HepG2 (cell line): ENCODE measurements around the gene INPP5E. TPM values are rescaled to one million over a fixed set of nuclear protein-coding genes. Genes with fewer than 3 reads are reported as not detected.

ENCODE experiments used
- ATAC-seq: fragments of 200-7000 bp; cut with Tn5 transposase; 3 replicates; pipeline ENCODE4 v1.9.1; 2020; ENCODE audit warnings: mild to moderate bottlenecking, moderate library complexity
- BruUV-seq: library from RNA; stranded (reverse); fragments of 400-500 nt; replicated peaks from 2 replicates; lab custom pipeline; 2021; lab: Mats Ljungman, UMichigan
- CTCF ChIA-PET: fragments of 300-600 bp; formaldehyde crosslinking; extraction: SDS; loops from one replicate; lab custom pipeline; 2021; ENCODE audit warnings: low total read pairs, inconsistent platforms, low intra/inter-chr PET ratio; lab: Yijun Ruan, JAX
- POLR2A ChIA-PET: fragments of 350-600 bp; sonication (Branson Sonifier 250); formaldehyde crosslinking; loops from one replicate; lab custom pipeline; 2020; ENCODE audit warnings: antibody characterized with exemption, inconsistent platforms; lab: Yijun Ruan, JAX
- DNase-seq: peaks from one replicate; pipeline ENCODE4 v3.0.0-alpha.2; 2015; ENCODE audit warnings: low spot score
- FAIRE-seq: peaks from 3 replicates; lab custom pipeline; 2011; peaks lifted over from hg19 to GRCh38; lab: Jason Lieb, UNC
- H2AFZ ChIP-seq: one replicate; pipeline ENCODE4 v1.6.1; 2011; ENCODE audit warnings: low read length, inconsistent platforms
- H3K27ac ChIP-seq: fragments of 300-600 bp; 3 replicates; pipeline ENCODE4 v1.8.0; 2011; ENCODE audit warnings: mixed run types, mild to moderate bottlenecking, mixed read lengths, low read length, inconsistent platforms; ENCODE audit not compliant: insufficient read depth; ENCODE audit errors: extremely low read length
- H3K27me3 ChIP-seq, 2 experiments: fragments of 200-600 bp in 1 of 2; 2 replicates in 1 of 2; 3 replicates in 1 of 2; pipeline versions ENCODE4 v1.6.0 to v1.8.0; 2011; ENCODE audit warnings: low read length in 2 of 2, mild to moderate bottlenecking in 2 of 2, moderate library complexity in 2 of 2, inconsistent platforms in 1 of 2; ENCODE audit not compliant: insufficient read depth in 2 of 2, control insufficient read depth in 1 of 2
- H3K36me3 ChIP-seq, 2 experiments: fragments of 200-600 bp in 1 of 2; replicated peaks in 1 of 2; 2 replicates in 1 of 2; 3 replicates in 1 of 2; pipeline versions ENCODE4 v1.5.1 to v1.8.0; 2011; ENCODE audit warnings: low read length in 2 of 2, inconsistent platforms in 1 of 2; ENCODE audit not compliant: insufficient read depth in 2 of 2, control insufficient read depth in 1 of 2
- H3K4me1 ChIP-seq: 2 replicates; pipeline ENCODE4 v1.5.1; 2012; ENCODE audit warnings: low read length, inconsistent platforms; ENCODE audit not compliant: insufficient read depth
- H3K4me2 ChIP-seq: 2 replicates; pipeline ENCODE4 v1.6.0; 2011; ENCODE audit warnings: low read depth, low read length, inconsistent platforms
- H3K4me3 ChIP-seq, 3 experiments: fragments of 200-600 bp in 1 of 3; sonication (generic), shearing (Covaris generic) in 1 of 3; replicated peaks in 1 of 3; 2 replicates each; pipeline ENCODE4 v1.5.1; 2011 to 2016; ENCODE audit warnings: low read length in 3 of 3, inconsistent platforms in 2 of 3, low read depth in 2 of 3, mild to moderate bottlenecking in 2 of 3, control low read depth in 1 of 3, mixed read lengths in 1 of 3; ENCODE audit not compliant: insufficient read depth in 1 of 3
- H3K79me2 ChIP-seq: one replicate; pipeline ENCODE4 v1.6.1; 2011; ENCODE audit warnings: low read length, inconsistent platforms; ENCODE audit not compliant: insufficient read depth
- H3K9ac ChIP-seq: 2 replicates; pipeline ENCODE4 v1.6.0; 2011; ENCODE audit warnings: mild to moderate bottlenecking, low read depth, low read length, inconsistent platforms; ENCODE audit not compliant: insufficient read depth
- H3K9me3 ChIP-seq: 2 replicates; pipeline ENCODE4 v1.5.1; 2012; ENCODE audit warnings: mild to moderate bottlenecking, low read length
- H4K20me1 ChIP-seq: 2 replicates; pipeline ENCODE4 v1.6.0; 2011; ENCODE audit warnings: inconsistent platforms, mild to moderate bottlenecking, low read length, moderate library complexity; ENCODE audit not compliant: insufficient read depth
- AGO2 ChIP-seq: fragments of 200-400 bp; formaldehyde crosslinking; optimal IDR thresholded peaks from 2 replicates; pipeline ENCODE3; 2017; ENCODE audit warnings: mild to moderate bottlenecking, low read depth, low read length, moderate library complexity
- DNMT3B ChIP-seq: conservative IDR thresholded peaks from 2 replicates; pipeline ENCODE4 v1.6.1; 2016; ENCODE audit warnings: missing biosample characterization, control low read depth
- FOXM1 ChIP-seq: sonication (generic); formaldehyde crosslinking; IDR thresholded peaks from 2 replicates; pipeline ENCODE4 v1.5.0; 2020; ENCODE audit warnings: missing genetic modification reagents
- MEF2D ChIP-seq: sonication (generic); formaldehyde crosslinking; IDR thresholded peaks from 2 replicates; pipeline ENCODE4 v1.5.1; 2020; ENCODE audit warnings: mild to moderate bottlenecking, missing genetic modification reagents
- PHF20 ChIP-seq: sonication (generic); formaldehyde crosslinking; IDR thresholded peaks from 2 replicates; pipeline ENCODE4 v1.5.0; 2020; ENCODE audit warnings: mild to moderate bottlenecking, missing genetic modification reagents
- ZNF772 ChIP-seq: sonication (generic); formaldehyde crosslinking; IDR thresholded peaks from 2 replicates; pipeline ENCODE4 v1.5.0; 2020; ENCODE audit warnings: mild to moderate bottlenecking, missing genetic modification reagents
- ZNF788 ChIP-seq: sonication (generic); formaldehyde crosslinking; IDR thresholded peaks from 2 replicates; pipeline ENCODE4 v1.5.0; 2020; ENCODE audit warnings: mild to moderate bottlenecking, missing genetic modification reagents, borderline replicate concordance
- ZZZ3 ChIP-seq: sonication (generic); formaldehyde crosslinking; IDR thresholded peaks from 2 replicates; pipeline ENCODE4 v1.4.0; 2020; ENCODE audit warnings: missing genetic modification reagents, mild to moderate bottlenecking, borderline replicate concordance
- WGBS: methylation state at CpG from one replicate; pipeline ENCODE4 v1.1.6; 2017; ENCODE audit warnings: low lambda C conversion rate; 5-methylcytosine and 5-hydroxymethylcytosine counted together
- in situ Hi-C: cut with HindIII; loops from 2 replicates; pipeline ENCODE4 v1.10.0; 2017; ENCODE audit warnings: low pct_unique_long_range_greater_than_20kb; ENCODE audit not compliant: extremely low pct_ligation_motif_present
- intact Hi-C: fragments of 100-400 bp; cut with micrococcal nuclease; formaldehyde crosslinking; loops from one replicate; pipeline ENCODE4 v1.10.0; 2022; ENCODE audit not compliant: unreplicated experiment
- polyA plus RNA-seq, 8 experiments: library from polyadenylated mRNA; depleted of rRNA in 3 of 8; stranded (reverse) in 7 of 8; unstranded in 1 of 8; fragments of >200 nt; fragmentation: Illumina TruSeq in 4 of 8; extraction: Trizol in 4 of 8; gene quantifications; 2 replicates each; pipeline versions ENCODE4 v1.2.1 to v1.2.3, GENCODE V29; 2011 to 2016; ENCODE audit warnings: low read depth in 4 of 8, missing spikeins in 1 of 8, mixed read lengths in 1 of 8; ENCODE audit not compliant: insufficient read depth in 1 of 8
- total RNA-seq, 5 experiments: library from RNA; depleted of rRNA; stranded (reverse); fragments of >200 nt; fragmentation: Illumina TruSeq; extraction: Trizol; gene quantifications; 2 replicates each; pipeline ENCODE4 v1.2.3, GENCODE V29; 2016; ENCODE audit warnings: low read depth in 1 of 5
- TF ChIP-seq, protein P1 (sequence below): sonication (generic); formaldehyde crosslinking; IDR thresholded peaks from 2 replicates; pipeline ENCODE4 v1.5.0; 2020; ENCODE audit warnings: mild to moderate bottlenecking, missing genetic modification reagents

Gene INPP5E
- total and polyA plus RNA-seq, 2 of the 13 experiments (the other 11 are each of a cell fraction or from before 2014, with no cell fraction given) = 5.5 TPM

DNA sequence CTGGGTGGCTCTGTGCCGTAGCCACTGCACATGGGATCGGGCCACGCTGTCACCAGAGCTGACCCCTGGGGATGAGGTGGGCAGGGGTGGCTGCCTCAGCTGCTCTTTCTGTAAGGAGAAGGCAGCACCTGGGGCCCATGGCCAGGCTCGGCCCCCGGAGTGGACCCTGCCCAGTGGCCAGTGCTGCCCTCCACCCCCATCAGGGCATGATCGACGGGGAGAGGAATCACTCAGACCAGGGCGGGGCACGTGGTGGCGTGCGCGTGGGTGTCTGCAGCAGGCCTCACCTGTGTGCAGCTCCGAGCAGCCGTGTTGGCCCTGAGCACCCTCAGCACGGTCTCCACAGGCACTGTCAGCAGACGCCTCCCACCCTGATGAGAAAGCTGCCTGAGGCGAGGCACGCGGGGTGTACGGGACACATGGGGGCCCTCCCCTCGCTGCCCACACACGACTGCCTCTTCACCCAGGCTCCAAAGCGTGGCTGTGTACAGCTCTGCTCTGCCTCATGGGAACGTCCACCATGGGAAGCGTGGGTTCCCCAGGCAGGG, 57.6 kb downstream of the INPP5E start:
- H3K4me3 ChIP-seq = no peak overlapping the region
- FAIRE-seq = no peak
- in situ Hi-C loops = no loop called here
- no peak for TF ChIP-seq ZZZ3 (CRISPR knock-in tag)
- TF ChIP-seq AGO2 = peak; percentile 42
- TF ChIP-seq, protein P1, sequence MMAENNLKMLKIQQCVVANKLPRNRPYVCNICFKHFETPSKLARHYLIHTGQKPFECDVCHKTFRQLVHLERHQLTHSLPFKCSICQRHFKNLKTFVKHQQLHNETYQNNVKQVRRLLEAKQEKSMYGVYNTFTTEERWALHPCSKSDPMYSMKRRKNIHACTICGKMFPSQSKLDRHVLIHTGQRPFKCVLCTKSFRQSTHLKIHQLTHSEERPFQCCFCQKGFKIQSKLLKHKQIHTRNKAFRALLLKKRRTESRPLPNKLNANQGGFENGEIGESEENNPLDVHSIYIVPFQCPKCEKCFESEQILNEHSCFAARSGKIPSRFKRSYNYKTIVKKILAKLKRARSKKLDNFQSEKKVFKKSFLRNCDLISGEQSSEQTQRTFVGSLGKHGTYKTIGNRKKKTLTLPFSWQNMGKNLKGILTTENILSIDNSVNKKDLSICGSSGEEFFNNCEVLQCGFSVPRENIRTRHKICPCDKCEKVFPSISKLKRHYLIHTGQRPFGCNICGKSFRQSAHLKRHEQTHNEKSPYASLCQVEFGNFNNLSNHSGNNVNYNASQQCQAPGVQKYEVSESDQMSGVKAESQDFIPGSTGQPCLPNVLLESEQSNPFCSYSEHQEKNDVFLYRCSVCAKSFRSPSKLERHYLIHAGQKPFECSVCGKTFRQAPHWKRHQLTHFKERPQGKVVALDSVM (CRISPR knock-in tag) = no peak
- no peak for TF ChIP-seq ZNF772 (CRISPR knock-in tag)
- no peak for TF ChIP-seq MEF2D (CRISPR knock-in tag)
- TF ChIP-seq ZNF788 = no peak
- no peak for TF ChIP-seq PHF20 (CRISPR knock-in tag)
- no peak for TF ChIP-seq DNMT3B
- TF ChIP-seq FOXM1 (CRISPR knock-in tag) = no peak
- TF ChIP-seq, all 625 proteins: peak for 1
- H3K9ac ChIP-seq = no peak overlapping the region
- no peaks in the 10 kb centered on the region for H3K9me3 ChIP-seq
- ATAC-seq (no peak), DNase-seq (no peak)
- no peaks in the 10 kb centered on the region for H3K79me2 ChIP-seq
- H3K4me1 ChIP-seq = 0 out of 2 replicates have a peak, but pooled peaks cover 7% of the 10 kb centered on the region
- intact Hi-C loops = no loop called here
- no peak overlapping the region for H2AFZ ChIP-seq
- no TSS peak for BruUV-seq
- H4K20me1 ChIP-seq = no peaks in the 10 kb centered on the region
- no peak overlapping the region for H3K27ac ChIP-seq
- no peak overlapping the region for H3K4me2 ChIP-seq
- POLR2A ChIA-PET = interaction anchor here (1.3 kb wide), 1 partner anchor 19 kb away, joined by 3 read pairs; the partner anchor contains the start of gene DNLZ
- 94% methylated on average over 19 of the region's 25 CpGs for WGBS
- CTCF ChIA-PET = no interaction called here
- peaks cover 22 to 48% of the 10 kb centered on the region in 2 experiments; a peak in 3 of 5 replicates for H3K36me3 ChIP-seq
- no peaks in the 10 kb centered on the region for H3K27me3 ChIP-seq
